Measurements from ENCODE around the gene CUZD1.
A peak's percentile ranks its signal among the peaks of the same experiment; 100 is the strongest.

Gene CUZD1

GRCh38 chr10:122854648-122855047, 9.0 kb upstream of the CUZD1 start:
- DNase-seq = peak; percentile 92

DNA sequence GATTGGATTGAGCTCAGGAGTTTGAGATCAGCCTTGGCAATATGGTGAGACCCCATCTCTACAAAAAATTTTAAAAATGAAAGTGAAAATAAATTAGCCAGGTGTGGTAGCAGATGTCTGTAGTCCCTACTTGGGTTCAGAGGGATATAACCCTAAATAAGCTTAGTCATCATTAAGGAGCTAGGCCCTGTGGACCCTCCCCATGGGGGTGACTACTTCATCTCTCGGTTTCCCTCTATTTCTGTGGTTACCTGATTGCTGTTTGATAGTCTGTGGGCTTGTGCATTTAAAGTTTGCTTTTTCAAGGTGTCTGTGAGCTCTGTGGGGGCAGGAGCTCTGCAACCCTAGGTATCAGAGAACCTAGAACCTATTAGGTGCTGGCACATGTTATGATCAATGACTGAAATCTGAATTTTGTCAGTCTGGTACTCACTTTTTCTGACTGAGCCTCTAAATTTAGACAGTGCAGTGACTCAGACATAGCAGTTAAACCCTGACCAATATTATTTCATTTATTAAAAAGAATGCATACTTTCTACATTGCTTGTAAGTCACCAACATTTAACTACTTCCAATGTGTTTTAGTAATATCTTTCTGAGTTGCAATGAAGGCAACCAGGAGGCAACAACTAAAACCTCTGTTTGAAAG, 8.1 kb upstream of the CUZD1 start:
- DNase-seq = peak; percentile 51

GRCh38 chr10:122852261-122852660, 6.6 kb upstream of the CUZD1 start:
- peak; percentile 71 for DNase-seq

- peak; percentile 28 for DNase-seq
Measured at GRCh38 chr10:122850705-122851640, 5.3 kb upstream of the CUZD1 start.

- no peak for DNase-seq
Measured at GRCh38 chr10:122849900-122850605, 4.4 kb upstream of the CUZD1 start.

DNA sequence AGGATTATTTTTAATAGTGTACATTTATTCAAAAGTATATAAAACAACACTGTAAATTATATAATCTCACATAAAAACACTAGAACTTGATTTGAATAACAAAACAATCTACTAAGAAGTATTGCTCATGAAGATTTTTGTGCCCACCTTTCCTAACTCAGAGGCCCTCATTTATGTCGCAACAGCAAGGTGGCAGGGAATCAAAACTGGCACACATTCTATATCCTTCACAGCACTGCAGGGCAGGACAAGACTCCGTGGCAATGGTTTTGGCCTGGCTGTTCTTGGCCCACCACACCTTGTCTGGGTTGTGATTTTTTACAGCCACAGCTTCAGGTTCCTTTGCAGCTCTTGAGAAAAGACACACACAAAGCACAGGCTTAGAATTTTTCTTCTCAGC, 3.4 kb upstream of the CUZD1 start:
- no peak for DNase-seq

DNA sequence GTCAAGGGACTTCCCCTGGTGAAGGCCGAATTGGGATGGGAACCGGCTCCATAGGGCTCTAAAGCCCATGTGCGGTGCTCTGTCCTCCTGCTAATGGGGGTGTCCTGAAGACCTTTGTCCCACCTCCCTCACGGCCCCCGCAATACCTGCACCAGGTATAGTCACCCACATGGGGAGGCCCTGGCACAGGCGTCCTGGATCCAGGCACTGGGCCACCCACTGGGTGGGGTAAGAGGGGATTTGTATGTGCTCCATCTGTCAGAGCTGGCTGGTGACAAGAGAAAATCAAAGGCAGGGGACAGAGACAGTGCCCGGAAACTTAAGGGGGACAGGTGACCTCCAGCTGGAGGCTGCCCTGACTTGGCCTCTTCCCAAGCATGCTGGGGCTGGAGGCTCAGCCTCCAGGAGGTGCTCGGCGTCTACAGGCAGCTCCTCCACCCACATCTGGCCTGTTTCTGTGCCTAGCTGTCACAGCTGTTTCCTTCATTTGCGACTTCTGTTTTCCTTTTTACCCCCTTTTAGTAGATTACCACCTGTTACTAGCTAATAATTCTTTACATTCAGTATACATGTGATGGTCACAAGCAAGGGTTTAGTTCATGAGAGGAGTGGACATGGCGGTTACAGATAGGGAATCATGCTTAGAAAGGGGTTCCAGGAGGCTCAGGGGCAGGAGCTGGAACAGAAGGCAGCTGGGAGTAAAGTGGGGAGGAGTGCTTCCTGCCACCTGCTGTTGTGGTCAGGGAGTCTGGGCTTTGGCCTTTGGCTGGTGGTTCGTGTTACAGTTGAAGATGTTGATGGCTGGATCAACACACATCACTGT, 2.3 kb upstream of the CUZD1 start:
- no peak for DNase-seq

DNA sequence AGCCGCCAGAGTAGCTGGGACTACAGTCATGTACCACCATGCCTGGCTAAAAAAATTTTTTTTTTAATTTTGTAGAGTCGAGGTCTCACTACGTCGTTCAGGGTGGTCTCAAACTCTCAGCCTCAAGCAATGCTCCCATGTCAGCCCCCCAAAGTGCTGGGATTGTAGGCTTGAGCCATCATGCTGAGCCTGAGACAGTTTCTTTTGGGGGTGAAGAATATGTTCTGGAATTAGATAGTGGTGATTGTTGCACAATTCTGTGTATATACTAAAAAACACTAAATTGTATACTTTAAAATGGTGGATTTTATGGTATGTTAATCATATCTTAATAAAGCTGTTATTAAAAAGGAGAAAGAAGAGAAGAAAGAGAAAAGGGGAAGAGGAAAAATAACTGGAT, 1.5 kb downstream of the CUZD1 start:
- no peak for DNase-seq

DNA sequence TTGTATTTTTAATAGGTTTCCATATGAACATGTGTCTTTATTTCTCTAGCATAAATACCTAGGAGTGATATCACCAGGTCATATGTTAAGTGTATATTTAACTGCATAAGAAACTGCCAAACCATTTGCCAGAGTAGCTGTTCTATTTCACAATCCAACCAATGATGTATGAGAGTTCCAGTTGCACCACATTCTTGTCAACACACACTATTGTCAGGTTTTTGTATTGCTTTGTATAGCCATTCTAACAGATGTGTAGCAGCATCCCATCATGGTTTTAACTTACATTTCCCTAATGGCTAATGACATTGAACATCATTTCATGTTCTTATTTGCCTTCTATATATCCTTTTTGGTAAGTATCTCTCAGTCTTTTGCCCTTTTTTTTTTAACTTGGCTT, 4.1 kb downstream of the CUZD1 start:
- no peak for DNase-seq

GRCh38 chr10:122839505-122839904, 6.2 kb downstream of the CUZD1 start:
- no peak for DNase-seq

GRCh38 chr10:122838880-122839279, 6.8 kb downstream of the CUZD1 start:
- DNase-seq = no peak

- DNase-seq = no peak
Measured at GRCh38 chr10:122835908-122836307, 9.7 kb downstream of the CUZD1 start.

- DNase-seq = no peak
Measured at GRCh38 chr10:122830965-122831353, 14.7 kb downstream of the CUZD1 start.

DNA sequence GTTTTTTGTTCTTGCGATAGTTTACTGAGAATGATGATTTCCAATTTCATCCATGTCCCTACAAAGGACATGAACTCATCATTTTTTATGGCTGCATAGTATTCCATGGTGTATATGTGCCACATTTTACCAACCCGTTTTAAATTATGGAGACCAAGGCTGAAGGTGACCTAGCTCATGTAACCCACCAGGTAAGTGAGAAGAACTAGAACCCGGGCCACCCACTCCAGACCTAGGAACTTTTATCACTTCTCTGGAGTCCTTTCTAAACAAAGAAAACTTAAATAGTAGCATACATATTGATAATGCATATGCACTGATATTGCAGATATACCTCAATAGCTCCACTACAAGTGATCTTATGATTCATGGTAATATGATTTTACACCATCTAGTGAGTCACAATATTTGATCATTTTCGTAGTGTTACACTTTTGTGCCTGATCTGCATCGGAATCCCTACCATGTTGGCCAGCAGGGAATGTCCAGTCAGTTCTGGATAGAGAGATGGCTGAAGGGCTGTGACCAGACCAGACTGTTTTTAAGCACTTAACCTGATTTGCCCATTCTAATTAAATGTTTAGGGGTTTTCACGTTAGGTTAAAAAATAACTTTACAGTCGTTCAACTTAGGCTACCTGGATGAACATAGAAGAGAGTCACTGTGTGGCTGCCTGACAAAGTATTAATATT, 15.2 kb downstream of the CUZD1 start:
- DNase-seq = no peak

- DNase-seq = no peak
Measured at GRCh38 chr10:122829454-122829853, 16.2 kb downstream of the CUZD1 start.

DNA sequence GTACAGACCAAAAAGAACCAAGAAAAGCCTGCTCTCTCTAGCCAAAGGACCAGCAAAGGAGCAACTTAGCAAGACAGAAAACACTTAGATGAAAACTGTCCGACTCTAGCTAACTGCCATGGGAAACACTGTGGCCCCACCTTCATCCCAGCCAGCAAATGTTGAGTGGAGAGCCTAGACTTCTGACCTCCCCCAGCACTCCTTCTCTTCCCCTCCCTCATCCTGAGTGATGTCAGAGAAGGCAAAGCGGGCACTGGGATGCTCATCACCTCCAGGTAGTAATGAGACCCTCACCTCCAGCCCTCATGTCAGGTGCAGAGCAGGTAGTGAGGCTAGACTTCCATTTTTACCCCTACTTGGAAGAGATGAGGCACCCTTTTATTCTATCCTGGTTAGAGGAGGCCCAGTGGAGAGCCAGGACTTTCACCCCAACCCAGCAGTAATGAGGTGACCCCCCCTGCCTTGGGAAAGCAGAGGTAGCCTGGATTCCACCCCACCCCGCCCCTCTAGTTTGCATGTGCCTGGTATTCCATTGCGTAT, 16.9 kb downstream of the CUZD1 start:
- no peak for DNase-seq

DNA sequence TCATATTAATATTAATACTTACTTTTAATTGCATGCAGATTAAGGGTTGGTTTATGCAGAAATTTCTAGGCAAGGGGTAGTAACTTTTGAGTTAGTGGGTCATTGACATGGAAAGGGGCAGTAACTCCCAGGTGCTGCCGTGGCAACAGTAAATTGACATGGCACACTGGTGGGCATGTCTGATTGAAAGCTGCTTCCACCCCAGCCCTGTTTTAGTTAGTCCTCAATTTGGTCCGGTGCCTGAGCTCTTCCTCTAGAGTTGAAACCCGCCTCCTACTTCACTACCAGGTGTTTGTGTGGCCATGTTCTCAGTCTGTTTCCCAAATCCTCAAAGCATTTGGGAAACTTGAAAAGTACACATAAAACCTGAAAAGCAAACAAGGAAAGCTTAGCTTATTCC, 18.4 kb downstream of the CUZD1 start:
- DNase-seq = no peak

- no peak for DNase-seq
Measured at GRCh38 chr10:122822973-122823690, 22.5 kb downstream of the CUZD1 start.

- DNase-seq = no peak
Measured at GRCh38 chr10:122821808-122822207, 23.8 kb downstream of the CUZD1 start.

DNA sequence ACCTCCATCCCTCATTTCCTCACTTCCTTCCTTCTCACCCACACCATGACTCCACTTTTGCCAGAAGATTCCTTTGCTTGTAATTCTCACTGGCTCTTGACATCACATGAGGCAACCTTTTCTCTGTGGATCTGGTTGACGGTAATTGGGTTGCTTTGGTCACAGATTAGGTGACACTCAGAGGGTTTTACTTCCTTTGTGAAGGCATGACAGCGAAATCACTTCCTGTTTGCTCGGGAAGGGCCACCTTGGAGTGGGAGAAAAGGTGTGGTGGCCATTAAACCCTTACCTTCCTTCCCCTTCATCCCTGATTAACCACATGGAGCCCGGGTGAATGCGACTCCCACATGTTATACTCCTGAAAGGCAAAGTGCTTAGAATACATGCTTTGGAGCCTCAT, 30.2 kb downstream of the CUZD1 start:
- no peak for DNase-seq

GRCh38 chr10:122814493-122814892, 31.2 kb downstream of the CUZD1 start:
- DNase-seq = no peak

Data from EL (cell line).